ENCODE measurements around the gene OAF. TPM values are rescaled to one million over a fixed set of nuclear protein-coding genes. Genes with fewer than 3 reads are reported as not detected.

The OAF gene
- total RNA-seq, 1 donor from 2014 or later = 345 TPM

DNA sequence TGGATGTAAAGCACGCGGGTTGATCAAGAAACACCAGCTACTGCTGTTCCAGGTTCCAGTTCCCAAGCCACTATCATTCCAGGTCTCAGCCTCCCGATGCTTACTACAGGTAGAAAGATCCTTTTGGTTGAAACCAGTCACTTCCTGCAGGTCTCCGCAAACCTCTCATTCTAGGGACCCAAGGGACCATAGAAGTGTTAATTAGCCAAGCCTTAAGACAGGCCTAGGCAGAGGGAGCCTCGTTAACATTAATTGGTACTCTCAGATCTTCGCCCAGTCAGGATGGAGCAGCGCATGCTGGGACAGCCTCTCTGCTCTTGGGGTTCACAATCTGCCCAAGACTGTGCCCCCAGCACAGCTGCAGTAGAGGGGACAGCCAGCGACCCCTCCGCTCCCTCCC lies 11.2 kb upstream of the OAF start:
- ATAC-seq = no peak
- DNase-seq (ENCODE audit: low spot score) = no peak

DNA sequence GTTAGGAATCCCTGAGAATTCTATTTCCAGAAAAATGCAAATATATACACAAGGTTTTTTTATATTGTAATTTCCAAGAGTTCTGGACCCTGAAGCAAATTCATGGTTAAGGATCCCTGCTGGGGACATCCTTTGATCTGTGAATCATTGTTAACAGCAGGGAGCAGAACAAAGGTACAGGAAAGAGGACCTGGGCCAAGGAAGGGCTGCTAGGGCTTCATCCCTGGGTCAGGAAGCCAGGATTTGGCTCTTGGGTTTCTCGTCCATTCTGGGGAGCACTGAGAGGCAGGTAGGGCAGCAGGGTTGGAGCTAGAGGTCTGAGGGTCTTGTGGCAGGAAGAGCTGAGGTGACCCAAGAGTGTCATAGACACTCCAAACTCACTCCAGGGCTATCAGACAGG lies 10.2 kb upstream of the OAF start:
- DNase-seq (ENCODE audit: low spot score) = no peak

DNA sequence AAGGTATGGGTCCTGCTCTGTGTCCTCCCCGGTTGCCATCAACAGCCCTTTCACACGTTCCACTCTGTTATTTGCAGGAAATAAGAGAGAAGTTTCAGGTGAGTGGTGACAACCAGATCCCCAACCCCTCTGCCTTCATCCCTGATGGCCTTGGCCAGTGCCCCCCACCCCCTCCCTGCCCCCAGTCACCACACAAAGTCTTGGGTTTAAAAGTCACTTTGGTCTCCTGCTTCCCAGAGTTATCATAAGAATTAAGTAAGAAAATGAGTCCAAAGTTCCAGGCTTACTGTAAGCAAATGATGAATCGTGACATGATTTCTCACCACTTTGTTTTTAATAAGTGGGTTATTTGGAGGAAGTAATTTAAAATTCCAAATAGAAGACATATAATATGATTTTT lies 9.2 kb upstream of the OAF start:
- ATAC-seq (no peak), DNase-seq (ENCODE audit: low spot score) (no peak)

More for the DNA sequence above, 10.2 kb upstream of the OAF start:
- no peak for ATAC-seq

DNA sequence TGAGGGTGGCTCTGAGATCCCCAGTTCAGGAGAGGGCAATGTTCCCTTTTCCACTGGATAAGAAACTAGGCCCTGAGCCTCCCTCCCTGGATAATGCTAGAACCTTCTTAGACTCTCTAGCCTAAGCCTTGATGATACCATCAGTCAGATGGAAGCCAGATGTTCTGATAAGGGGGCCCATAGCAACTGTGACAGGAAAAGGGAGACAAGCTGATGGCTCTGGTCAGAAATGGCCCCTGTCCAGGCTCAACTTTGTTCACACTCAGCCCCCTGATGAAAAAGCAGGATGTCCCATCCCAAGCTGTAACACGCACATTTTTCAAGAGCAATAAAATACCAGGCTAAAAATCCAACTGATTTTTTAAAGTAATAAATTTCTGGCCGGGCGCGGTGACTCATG lies 7.2 kb upstream of the OAF start:
- ATAC-seq (no peak), DNase-seq (ENCODE audit: low spot score) (no peak)

DNA sequence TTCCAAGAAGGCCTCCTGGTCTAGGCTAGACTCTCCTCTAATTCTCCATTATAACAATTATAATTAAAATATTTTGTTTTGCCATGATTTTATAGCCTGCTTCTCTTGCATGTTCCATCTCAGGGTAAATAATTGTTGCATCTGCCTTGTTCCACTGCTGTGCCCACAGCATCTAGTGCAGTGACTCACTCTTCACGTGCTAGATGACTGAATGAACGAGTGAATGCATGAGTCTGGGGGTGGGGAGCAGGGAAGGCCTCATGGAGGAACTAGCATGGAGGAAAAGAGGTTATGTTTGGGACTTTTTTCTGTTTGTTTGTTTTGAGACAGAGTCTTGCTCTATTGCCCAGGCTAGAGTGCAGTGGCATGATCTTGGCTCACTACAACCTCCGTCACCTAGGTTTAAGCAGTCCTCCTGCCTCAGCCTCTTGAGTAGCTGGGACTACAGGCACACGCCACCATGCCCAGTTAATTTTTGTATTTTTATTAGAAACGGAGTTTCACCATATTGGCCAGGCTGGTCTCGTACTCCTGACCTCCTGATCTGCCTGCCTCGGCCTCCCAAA lies 5.2 kb upstream of the OAF start:
- ATAC-seq (no peak), DNase-seq (ENCODE audit: low spot score) (no peak)

DNA sequence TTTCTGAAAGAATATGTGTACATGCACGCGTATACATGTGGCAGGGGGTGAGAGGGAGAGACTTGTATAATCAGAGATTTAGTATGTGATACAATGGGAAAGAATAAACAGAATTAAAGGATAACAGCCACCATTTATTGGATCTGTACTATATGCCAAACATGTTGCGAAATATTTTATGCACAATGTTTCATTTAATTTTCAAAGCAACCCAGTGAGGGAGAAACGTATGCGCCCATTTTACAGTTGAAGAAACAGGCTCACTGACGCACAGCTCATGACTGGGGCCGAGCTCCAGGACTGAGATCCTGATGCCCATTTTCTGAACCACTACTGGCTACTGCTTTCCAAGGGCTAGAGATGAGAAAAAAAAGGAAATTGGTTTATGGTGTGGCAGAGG lies 3.3 kb upstream of the OAF start:
- DNase-seq (ENCODE audit: low spot score) (no peak), ATAC-seq (no peak)

DNA sequence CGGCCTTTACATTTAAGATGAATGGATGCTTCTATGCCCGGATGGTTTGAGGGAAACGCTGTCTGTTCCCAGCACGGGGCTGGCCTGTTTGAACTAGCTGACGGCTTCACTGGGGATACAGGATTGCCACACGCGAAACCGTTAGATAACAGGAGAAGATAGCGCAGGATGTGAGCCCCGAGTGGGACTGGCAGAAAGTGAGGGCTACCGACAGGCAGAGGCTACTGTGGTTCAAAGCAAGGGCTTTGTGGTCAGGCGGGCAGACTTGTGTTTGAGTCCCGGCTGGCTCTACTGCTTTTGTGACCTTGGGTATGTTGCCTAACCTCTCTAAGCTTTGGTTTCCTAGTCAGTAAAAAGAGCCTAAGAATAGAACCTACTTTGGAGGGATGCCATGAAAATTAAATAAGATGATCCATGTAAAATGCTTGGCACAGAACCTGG lies 2.8 kb upstream of the OAF start:
- ATAC-seq (peak; percentile 55), DNase-seq (ENCODE audit: low spot score) (peak; percentile 81)

DNA sequence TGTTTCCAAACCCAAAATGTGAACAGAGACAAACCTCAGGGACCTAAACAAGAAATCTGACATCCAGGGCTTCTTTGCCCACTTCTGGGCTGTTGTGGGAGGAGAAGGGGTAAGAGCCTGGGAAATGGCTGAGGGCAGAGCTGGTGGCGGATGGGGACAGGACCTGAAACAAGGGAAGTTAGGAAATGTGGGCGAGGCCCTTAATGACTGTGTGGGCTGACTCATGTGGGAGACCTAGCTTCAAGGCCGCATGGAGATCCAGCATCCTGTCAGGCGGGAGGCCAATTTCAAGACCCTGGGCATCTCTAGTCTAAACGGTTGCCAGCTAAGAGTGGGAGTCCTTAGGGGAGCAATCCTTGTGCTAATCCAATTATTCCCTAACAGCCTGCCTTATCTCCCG lies 2.1 kb upstream of the OAF start:
- ATAC-seq (no peak), DNase-seq (ENCODE audit: low spot score) (no peak)

DNA sequence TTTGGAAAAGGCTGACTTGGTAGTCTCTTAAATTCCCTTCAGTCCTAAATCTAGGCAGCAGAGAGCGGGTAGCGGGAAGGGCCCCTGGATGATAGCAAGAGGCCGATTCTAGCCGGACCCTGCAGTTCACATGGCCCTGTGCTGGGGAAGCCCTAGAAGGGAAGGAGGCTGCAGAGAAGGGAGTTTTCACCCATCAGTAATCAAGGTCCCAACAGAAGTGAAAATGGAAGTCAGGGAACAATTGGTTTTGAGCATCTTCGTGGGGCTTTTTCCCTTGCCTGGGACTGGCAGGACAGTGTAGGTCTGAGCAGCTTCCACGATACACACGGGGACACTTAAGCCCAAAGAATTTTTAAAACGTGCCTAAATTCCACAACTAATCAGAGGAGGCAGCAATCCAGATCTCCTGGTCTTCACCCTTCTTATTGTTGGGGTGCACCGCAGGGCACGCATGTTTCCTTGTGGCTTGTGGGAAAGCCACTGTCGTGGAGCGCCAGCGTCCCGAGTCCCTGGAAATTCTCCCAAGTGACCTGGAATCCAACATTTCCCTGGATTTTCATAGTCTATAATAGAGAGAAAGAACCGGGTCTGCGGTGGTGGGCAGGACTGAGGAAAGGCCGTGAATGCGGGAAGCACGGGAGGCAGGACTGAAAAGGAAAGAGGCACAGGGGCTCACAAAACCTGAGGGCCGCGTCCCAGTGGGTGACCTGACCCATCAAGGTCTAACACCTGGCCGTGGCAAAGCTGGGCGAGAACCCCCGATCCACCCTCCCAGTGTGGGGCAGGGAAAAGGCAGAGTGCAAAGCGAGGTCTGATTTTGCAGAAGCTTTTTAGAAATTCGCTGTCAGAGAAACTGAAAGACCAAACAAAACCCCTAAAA lies 846 bp upstream of the OAF start:
- DNase-seq (ENCODE audit: low spot score) = peak; percentile 64
- peak; percentile 2 for ATAC-seq

DNA sequence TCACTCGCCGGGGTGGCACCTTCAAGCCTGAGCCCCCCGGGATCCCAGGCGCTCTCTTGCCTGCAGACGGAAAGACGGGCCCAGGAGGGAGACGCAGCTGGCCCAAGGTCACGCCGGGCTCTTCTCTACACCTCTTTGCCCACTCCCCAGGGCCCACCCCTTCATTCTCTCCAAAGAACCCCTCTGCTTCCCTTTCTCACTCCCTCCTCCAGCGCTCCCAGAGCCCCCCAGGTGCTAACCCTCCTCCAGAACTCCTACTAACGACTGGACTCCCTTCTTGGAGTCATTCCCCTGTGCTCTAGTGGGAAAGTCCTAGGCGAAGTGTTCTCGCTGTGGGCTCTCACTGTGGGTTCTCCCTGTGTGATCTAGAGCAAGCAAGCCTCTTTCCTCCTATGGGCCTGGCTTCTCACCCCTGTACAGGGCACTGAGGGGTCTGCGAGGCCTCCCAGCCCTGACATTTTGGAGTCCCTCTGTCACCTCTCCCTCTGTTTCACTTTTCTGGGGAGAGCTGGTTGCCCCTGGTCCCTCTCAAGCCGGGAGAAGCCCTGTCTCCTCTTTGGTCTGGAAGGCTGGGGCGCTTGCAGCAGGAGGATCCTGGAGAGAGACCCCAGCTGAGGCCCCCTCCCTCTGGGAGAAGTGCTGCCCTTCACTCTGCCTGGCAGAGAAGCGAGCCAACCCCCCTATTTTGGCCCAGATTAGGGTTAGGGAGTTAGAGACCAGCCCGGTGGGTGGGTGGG lies 858 bp downstream of the OAF start:
- DNase-seq (ENCODE audit: low spot score) (no peak), ATAC-seq (no peak)

DNA sequence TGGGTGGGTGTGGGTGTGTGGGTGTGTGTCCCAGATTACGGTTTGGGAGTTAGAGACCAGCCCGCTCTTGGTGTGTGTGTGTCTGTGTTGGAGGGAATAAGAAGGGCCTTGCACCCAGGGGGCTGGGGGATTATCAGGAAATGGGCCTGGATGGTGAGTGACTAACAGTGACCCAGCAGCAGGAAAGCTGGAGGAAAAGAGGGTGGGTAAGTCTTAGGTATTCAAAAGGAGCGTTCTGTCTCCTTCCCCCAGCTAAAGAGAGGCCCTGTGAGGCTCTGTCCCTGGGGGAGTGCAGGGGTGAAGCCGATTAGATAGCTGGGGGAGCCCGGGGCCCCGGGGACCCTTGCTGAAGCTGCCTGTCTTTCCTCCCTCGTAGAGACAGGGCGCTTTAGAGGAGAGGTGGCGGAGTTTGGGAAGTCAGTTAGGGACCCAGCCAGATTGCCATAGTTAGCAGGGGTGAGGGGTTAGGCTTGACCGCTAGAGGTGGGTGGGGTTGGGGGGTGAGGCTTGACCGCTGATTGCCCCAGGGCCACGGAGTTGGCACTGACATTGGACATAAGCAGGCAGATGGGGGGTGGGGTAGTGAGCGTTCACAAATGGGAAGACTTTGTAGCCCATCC lies 1.5 kb downstream of the OAF start:
- DNase-seq (ENCODE audit: low spot score) (peak; percentile 81), ATAC-seq (peak; percentile 41)

DNA sequence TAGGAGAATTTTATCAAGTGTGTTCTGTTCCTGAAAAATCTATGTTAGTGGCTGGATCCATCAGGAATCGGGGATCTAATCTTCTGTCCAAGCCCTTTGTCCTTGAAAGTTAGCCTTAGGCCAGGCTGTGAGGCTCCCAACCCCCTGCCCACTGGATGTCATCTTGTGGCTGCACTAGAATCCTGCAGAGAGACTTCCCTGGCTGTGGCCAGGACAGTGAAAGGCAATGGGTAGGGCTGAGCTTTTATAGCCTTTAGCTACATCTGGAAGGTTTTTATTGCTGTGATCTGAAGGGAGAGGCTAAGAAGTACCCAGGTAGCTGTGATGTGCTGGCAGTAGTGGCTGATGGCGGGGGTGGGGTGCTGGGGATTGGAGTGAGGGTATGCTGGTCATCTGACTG lies 2.1 kb downstream of the OAF start:
- ATAC-seq (peak; percentile 4), DNase-seq (ENCODE audit: low spot score) (no peak)

DNA sequence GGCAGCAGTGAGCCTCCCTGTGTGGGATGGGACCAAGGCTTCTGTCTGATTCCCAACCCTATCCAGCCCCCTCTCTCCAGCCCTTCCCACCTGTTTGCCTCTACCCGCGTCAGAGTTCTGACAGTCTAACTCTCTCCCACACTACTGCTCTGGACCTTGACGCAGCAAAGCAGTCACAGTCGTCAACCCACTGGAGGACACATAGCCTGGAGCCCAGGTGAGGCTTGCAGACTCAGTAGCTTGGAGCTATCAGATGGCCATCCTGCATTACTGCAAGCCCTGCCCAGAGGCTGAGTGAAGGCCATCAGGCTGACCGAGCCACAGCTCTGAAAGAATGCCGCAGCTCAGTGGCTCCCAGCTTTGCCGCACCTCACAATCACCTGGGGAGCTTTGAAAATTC lies 3.7 kb downstream of the OAF start:
- no peak for DNase-seq (ENCODE audit: low spot score)
- ATAC-seq = no peak

DNA sequence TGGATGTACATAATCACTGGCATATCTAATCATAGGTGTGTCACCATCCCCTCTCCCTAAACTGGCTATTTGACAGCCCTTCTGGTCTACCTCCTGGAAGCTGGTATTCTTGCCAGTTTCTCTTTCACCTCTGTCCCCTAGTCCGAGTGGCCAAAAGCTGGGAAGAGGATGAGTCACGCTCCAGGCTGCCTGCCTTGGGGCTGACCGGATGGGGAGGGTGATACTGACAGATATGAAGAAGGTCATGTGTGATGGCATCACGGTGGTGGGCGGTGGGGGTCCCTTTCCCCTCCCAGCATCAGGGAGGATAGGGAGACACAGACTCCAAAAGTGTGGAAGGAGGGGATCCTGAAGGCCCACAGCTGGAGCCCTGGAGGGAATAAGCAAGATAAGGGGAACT lies 4.8 kb downstream of the OAF start:
- peak; percentile 43 for ATAC-seq
- peak; percentile 90 for DNase-seq (ENCODE audit: low spot score)

DNA sequence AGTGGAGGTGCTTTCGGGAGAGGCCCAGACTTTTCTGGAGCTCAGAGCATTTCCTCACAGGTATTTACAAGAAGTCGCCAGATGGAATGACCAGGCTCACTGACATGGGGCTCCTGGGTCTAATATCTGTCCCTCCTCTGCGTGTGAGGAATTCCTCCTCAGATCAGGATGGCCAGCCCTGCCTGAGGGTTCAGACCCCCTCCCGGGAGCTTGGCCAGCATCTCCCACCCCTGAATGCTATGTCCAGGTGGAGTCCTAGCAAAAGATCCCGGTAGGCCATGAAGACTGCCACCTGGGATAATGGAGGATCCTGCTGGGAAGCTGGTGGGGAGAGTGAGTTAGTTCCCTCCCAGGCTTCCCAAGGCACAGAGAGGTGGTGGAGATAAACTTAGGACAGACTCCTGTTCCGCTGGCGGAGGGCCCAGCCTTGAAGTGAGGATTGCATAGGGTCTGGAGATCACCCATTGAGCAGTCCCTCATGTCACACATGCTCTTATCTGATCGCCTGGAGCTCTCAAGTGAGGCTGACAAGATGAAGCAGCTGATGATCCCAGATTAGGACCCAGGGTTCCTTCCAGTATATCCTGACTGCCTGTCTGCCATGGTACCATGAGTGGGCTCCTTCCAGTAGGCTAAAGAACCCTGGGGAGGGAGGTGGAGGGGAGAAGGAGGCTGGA lies 5.7 kb downstream of the OAF start:
- DNase-seq (ENCODE audit: low spot score) (no peak), ATAC-seq (no peak)

DNA sequence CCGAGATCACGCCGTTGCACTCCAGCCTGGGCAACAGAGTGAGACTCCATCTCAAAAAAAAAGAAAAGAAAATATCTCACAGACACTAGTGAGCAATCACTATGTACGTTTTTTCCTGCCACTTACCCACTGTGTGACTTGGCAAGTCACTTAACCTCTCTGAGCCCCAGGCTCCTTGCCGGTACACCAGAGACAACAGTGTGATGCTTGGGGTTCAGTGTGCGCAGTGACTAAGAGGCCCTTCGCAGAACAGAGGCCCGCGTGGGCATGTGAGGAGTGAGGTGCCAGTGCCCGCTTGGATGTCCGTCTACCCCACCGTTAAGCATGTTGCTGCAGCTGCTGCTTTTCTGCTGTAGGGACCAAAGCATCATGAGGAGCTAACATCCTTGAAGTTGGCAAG lies 6.7 kb downstream of the OAF start:
- DNase-seq (ENCODE audit: low spot score) (no peak), ATAC-seq (no peak)

DNA sequence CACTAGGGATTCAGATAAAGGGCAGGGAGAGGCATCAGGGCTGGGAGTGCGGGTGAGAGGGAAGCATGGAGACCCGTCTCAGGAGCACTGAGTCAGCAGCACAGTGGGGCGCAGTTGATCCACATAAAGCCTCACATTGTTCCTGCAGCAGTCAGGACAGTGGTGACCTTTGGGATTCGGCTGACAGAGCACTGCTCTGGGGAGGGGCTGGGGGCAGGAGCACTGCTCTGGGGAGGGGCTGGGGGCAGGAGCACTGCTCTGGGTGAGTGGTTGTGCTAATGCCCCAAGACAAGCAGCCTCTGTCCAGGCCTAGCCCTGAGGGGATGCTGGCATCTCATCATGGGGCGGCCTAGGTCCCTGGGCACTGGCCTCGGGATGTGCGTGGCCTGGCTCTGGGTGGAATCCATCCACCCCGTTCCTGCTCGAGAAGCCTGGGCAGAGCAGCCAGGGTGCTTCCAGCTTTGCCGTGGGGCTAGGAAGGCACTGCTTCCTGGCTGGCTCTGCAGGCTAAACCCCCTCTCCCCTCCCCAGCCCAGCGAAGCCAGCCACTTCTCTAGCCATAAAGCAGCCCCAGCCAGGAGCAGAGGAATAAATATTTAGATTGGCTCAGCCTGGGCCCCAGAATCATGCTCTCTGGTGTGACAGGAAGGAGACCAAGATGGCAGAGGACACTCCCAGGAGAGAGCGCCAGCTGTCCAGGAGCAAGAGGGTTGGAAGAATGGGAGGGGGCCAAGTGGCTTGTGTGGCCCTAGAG lies 7.3 kb downstream of the OAF start:
- DNase-seq (ENCODE audit: low spot score) (peak; percentile 72), ATAC-seq (peak; percentile 47)

DNA sequence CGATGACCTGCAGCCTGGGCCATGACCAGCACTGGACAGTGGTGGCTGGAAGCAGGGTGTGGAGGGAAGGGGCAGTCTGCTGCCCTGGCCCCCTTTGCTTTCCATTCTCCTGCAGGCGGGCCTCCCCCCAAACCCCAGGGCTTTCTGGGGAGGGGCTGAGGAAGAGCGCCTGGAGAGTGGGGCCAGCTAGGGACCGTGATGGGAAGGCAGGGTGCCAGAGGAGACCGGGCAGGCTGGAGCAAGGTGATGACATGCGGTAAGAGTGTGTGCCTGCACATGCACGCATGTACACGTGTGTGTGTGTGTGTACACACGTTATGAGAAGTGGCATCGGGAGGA lies 7.8 kb downstream of the OAF start:
- no peak for DNase-seq (ENCODE audit: low spot score)
- ATAC-seq = no peak

DNA sequence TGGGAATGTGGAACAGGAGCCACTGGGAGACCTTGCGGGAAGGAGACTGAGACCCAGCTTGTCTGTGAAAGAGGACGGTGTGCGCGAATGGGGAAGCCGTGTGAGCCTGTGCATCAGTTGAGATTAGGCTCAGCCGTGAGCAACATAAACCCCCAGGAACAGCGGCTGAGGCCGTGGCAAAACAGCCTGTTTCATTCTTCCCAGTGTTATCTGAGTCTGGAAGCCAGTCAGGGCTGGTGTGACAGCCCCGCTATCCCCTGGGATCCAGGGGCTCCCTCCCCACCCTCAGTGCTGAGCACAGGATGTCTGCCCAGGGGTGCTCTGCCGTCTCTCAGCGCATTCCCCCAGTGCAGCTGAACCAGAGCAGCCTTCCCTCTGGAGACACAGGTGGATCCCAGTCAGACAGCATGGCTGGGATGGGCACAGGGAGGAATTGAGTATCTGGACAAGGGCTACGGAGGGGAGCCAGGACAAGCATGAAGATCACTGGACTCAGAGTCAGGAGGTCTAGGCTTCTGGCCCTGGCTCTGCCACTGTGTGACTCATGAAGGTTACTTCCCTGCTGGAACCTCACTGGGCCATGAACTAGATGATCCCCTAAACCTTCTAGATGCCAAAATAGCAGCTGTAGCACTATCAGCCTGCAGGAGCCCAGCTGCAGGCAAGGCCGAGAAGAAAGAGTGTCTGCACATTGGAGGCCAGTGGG lies 8.6 kb downstream of the OAF start:
- ATAC-seq (peak; percentile 1), DNase-seq (ENCODE audit: low spot score) (no peak)

Data from left lobe of liver (tissue), 2 donors.